OCI-M2 (cell line): Measurements from ENCODE around the gene ARHGAP6.

Source experiments
- DNase-seq: peaks from one replicate; lab custom pipeline; 2025; ENCODE audit not compliant: unreplicated experiment; lab: John Stamatoyannopoulos, UW

Gene ARHGAP6

GRCh38 chrX:11189097-11189496, 476.6 kb downstream of the ARHGAP6 start:
- no peak for DNase-seq

GRCh38 chrX:11188664-11189063, 477.1 kb downstream of the ARHGAP6 start:
- DNase-seq: no peak

- DNase-seq: no peak
Observed at GRCh38 chrX:11187001-11187400, 478.7 kb downstream of the ARHGAP6 start.

DNA sequence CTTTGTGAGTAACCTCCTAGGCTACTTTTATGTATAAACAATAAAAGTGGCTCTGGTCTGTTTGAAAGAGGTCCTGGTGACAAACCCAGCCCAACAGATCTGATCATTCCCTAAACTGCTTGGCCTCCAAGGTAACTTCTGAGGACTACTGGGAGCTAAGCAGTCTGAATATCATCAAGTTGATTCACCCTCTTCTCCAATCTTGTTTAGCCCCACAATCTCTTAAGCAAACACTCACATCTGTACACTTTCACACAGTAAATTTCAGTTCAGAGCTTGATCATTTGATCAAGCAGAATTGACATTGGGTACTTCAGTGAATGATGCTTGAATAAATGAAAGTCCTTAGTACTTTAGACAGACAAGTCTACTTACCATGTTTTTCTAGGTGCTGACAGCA, 479.9 kb downstream of the ARHGAP6 start:
- DNase-seq: no peak

DNA sequence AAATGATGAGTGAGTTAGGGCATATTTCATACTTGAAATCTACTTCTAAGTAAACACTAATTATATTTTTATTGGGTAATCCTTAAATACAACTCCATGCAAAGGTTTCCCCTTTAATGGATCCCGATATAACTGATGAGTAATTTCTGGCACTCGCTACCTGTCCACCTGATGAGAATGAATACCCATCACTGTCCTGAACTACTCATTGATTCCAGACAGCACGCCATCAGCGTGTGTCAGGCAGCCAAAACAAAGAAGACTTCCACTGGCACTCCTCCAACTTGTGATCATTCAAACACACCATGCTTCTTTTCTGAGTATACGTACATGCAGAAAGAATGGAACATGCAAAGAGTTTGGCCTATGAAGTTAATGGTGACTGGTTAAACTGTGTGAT, 485.1 kb downstream of the ARHGAP6 start:
- DNase-seq: no peak

- DNase-seq: no peak
Observed at GRCh38 chrX:11172415-11172814, 493.3 kb downstream of the ARHGAP6 start.

DNA sequence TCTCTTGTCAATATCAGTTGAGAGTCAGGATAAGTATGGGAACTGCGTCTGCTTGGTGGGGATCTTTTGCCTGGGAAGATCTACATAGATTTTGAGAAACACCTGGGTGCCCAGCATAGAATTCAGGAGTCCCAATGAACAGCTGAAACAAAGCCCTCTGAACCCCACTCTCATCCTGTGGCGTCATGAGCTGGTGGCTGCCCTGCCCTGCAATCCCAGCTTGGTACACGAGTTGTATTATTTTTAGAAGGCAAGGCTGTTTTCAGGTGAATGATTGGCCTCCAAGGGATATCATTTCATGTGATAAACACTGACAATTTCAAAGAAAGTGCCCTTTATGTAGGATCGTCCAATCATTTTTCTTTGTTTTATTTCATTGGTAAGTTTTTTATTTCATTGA, 493.8 kb downstream of the ARHGAP6 start:
- no peak for DNase-seq

GRCh38 chrX:11164433-11164832, 501.3 kb downstream of the ARHGAP6 start:
- no peak for DNase-seq

GRCh38 chrX:11159149-11159548, 506.6 kb downstream of the ARHGAP6 start:
- DNase-seq: no peak

DNA sequence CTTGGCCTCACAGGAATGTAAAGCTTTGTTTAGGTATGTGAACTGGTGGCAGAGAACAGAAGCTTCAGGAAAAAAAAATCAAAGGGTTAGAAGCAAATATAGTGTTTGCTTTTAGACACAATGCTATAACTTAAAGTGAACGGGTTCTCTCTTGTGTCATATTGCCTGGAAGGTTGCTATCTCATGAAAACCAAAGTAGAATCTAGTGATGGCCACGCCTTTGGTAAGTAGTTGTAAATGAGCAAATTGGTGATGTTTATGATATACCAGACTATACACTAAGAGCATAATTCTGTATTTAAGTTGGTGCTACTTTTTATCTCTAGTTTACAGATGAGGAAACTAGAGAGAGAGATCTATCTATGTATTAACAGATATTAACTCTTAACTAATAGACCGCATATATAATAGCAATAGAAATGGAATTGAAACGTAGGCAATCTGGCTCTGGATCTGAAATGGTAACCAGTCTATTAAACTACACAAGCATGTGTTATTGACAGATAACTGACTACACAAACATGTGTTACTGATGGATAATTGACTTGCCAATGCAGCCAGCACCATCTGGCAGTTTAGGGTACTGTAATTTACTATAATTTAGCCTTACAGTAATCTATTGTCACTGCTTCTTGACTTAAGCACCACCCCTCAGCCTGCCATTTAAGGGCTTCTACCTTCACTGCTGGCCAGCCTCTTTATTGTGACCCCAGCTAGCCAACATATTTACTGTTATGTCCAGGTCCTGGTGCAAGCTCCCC, 513.7 kb downstream of the ARHGAP6 start:
- DNase-seq: no peak

GRCh38 chrX:11148401-11148800, 517.3 kb downstream of the ARHGAP6 start:
- no peak for DNase-seq

GRCh38 chrX:11146411-11146810, 519.3 kb downstream of the ARHGAP6 start:
- DNase-seq: no peak

- no peak for DNase-seq
Observed at GRCh38 chrX:11143931-11144678, 521.6 kb downstream of the ARHGAP6 start.

DNA sequence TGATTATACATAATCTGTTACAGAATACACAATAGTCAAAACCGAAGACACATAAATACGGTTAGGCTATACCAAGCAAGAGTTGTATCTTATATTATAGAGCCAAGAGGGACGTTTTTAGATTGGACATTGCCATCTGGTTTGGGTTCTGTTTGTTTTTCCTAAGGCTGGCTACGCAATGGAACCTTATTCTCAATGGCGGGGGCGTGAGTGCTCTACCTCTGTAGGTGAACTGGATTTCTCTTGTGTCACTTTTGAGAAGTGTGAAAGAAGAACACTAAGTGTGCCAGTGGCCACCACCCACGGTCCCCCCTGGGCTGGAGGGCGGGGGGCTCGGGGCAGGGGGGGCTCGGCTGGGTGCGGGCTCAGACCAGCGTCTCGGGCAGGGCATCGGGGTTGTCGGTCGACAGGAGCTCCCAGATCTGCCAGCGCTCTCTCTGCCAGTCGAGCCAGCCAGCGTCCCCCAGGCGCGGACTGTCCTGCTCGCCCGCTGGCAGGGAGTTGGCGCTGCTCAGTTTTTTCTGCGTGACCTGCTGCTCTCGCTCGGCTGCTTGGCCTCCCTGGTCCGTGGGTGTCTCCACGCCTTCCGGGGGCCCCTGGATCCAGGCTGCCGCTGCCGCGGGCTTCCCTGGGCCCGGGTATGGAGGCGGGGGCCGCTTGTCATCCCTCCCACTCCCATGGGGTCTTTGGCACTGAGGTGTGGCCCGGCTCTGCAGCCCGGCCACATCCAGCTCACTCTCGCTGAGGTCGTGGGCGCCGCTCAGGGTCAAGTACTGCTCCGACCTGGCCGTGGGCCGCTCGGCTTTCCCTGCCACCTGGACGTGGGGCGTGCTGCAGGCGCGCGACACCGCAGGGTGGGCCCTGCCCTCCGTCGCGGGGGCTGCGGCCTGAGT, 527.0 kb downstream of the ARHGAP6 start:
- DNase-seq: no peak

- DNase-seq: no peak
Observed at GRCh38 chrX:11137543-11138139, 528.1 kb downstream of the ARHGAP6 start.

- no peak for DNase-seq
Observed at GRCh38 chrX:11135564-11136185, 530.0 kb downstream of the ARHGAP6 start.

DNA sequence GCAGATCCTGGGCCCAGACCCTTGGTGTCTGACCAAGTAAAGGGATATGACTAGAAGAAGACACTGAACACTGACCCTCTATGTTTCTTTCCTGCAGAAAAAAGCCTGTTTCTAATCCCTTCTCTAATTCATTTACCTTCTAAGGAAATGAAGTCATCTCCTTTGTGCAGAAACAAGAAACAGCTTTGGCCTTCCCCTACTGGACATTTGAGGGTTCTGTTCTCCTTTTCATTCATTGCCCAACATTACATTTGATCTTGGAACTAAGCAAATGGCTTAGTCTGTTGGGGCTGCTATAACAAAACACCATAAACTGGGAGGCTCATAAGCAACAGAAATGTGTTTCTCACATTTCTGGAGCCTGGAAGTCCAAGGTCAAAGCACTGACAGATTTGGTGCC, 534.6 kb downstream of the ARHGAP6 start:
- no peak for DNase-seq

DNA sequence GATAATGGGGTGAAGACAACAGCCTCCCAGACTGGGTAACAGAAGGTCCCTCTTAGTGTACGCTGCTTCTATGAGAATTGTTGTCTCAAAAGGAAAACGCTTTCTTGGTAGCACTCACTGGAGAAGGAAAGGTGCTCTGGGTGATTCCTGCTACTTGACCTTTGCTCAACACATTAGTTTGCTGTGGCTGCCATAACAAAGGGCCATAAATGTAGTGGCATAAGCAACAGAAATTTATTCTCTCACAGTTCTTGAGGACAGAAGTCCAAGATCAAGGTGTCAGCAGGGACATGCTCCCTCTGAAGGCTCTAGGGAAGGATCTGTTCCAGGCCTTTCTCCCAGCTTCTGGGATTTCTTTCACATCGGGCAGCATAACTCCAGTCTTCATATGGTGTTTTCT, 535.6 kb downstream of the ARHGAP6 start:
- DNase-seq: no peak

- DNase-seq: no peak
Observed at GRCh38 chrX:11129534-11130105, 536.1 kb downstream of the ARHGAP6 start.

- no peak for DNase-seq
Observed at GRCh38 chrX:11125060-11125459, 540.7 kb downstream of the ARHGAP6 start.
